Common myeloid progenitor, CD34-positive (primary cell): ENCODE data around the gene PRKN.

Experiments used
- CTCF ChIA-PET: fragments of 350-600 bp; sonication (Branson Sonifier 250); formaldehyde crosslinking; loops from one replicate; lab custom pipeline; 2021; ENCODE audit warnings: antibody characterized with exemption; lab: Charles Lee
- POLR2A ChIA-PET: fragments of 350-600 bp; sonication (Branson Sonifier 250); formaldehyde crosslinking; loops from one replicate; lab custom pipeline; 2021; ENCODE audit warnings: antibody characterized with exemption; lab: Charles Lee
- DNase-seq, 3 donors: peaks; one replicate each; pipeline versions ENCODE4 v3.0.0 to v3.0.0-alpha.2; 2013
- H3K27ac ChIP-seq, 2 experiments: 1 replicate in 1 of 2; 2 replicates in 1 of 2; pipeline ENCODE4 v1.7.0; 2013; ENCODE audit warnings: inconsistent platforms in 2 of 2, low read length in 2 of 2, mild to moderate bottlenecking in 2 of 2, low read depth in 1 of 2, moderate library complexity in 1 of 2; ENCODE audit not compliant: severe bottlenecking in 2 of 2, insufficient read depth in 1 of 2, poor library complexity in 1 of 2
- H3K27me3 ChIP-seq, 5 experiments: replicated peaks in 2 of 5; 1 replicate in 3 of 5; 2 replicates in 2 of 5; pipeline versions ENCODE4 v1.6.1 to v1.7.0; 2013; ENCODE audit warnings: low read length in 4 of 5, mild to moderate bottlenecking in 2 of 5, moderate library complexity in 2 of 5, inconsistent platforms in 1 of 5; ENCODE audit not compliant: insufficient read depth in 5 of 5, control insufficient read depth in 4 of 5
- H3K36me3 ChIP-seq, 4 experiments: 1 replicate in 2 of 4; 2 replicates in 2 of 4; pipeline versions ENCODE4 v1.6.1 to v1.7.0; 2013; ENCODE audit warnings: low read length in 3 of 4, control low read depth in 1 of 4, mild to moderate bottlenecking in 1 of 4; ENCODE audit not compliant: control insufficient read depth in 4 of 4, insufficient read depth in 4 of 4
- H3K4me1 ChIP-seq, 4 experiments: 1 replicate in 3 of 4; 2 replicates in 1 of 4; pipeline versions ENCODE4 v1.6.1 to v1.7.1; 2013; ENCODE audit warnings: low read length in 3 of 4, mild to moderate bottlenecking in 3 of 4, control low read depth in 1 of 4, inconsistent platforms in 1 of 4, moderate library complexity in 1 of 4; ENCODE audit not compliant: control insufficient read depth in 4 of 4, insufficient read depth in 4 of 4; ENCODE audit errors: control extremely low read depth in 1 of 4
- H3K4me3 ChIP-seq, 7 experiments: 1 replicate in 4 of 7; 2 replicates in 3 of 7; pipeline versions ENCODE4 v1.5.1 to v1.7.0; 2013; ENCODE audit warnings: mild to moderate bottlenecking in 7 of 7, low read length in 6 of 7, moderate library complexity in 6 of 7, inconsistent platforms in 2 of 7, low read depth in 2 of 7, control low read depth in 1 of 7; ENCODE audit not compliant: insufficient read depth in 4 of 7, control insufficient read depth in 1 of 7; ENCODE audit errors: extremely low read depth in 1 of 7
- H3K9me3 ChIP-seq, 5 experiments: 1 replicate in 4 of 5; 2 replicates in 1 of 5; pipeline versions ENCODE4 v1.6.1 to v1.7.1; 2013; ENCODE audit warnings: low read length in 4 of 5, mild to moderate bottlenecking in 2 of 5, inconsistent platforms in 1 of 5, low read depth in 1 of 5, moderate library complexity in 1 of 5; ENCODE audit not compliant: control insufficient read depth in 4 of 5, insufficient read depth in 2 of 5; ENCODE audit errors: control extremely low read depth in 1 of 5
- WGBS: methylation state at CpG from one replicate; pipeline ENCODE4 v1.1.5; 2013; ENCODE audit not compliant: insufficient coverage; 5-methylcytosine and 5-hydroxymethylcytosine counted together

The PRKN gene

GRCh38 chr6:161647234-161647633 is 1080.3 kb downstream of the PRKN start:
- Histone ChIP-seq H3K9me3 (peaks cover 0 to 6% (median 0%) of the 10 kb centered on the region in 5 experiments), H3K36me3 (no peaks in the 10 kb centered on the region), H3K4me3 (no peak overlapping the region), H3K4me1 (no peaks in the 10 kb centered on the region), H3K27me3 (no peaks in the 10 kb centered on the region), H3K27ac (no peak overlapping the region)
- CTCF ChIA-PET = interaction anchor here (0.6 kb wide), 1 partner anchor 8 kb away, joined by 3 read pairs; no protein-coding TSS in a partner anchor
- no peak for DNase-seq
- 76% methylated on average over 3 of the region's 4 CpGs for WGBS
- POLR2A ChIA-PET = no interaction called here

- no peak for DNase-seq
- no peaks in the 10 kb centered on the region for H3K27me3 ChIP-seq
- H3K27ac ChIP-seq = no peak overlapping the region
- POLR2A ChIA-PET = no interaction called here
- CTCF ChIA-PET = no interaction called here
- WGBS = 96% methylated on average over 6 of the region's 7 CpGs
- no peaks in the 10 kb centered on the region for H3K36me3 ChIP-seq
- peaks cover 0 to 3% (median under 1%) of the 10 kb centered on the region in 5 experiments for H3K9me3 ChIP-seq
- H3K4me3 ChIP-seq = no peak overlapping the region
- H3K4me1 ChIP-seq = no peaks in the 10 kb centered on the region
These were observed 1083.0 kb downstream of the PRKN start for GRCh38 chr6:161644521-161644920.

- Histone ChIP-seq H3K27me3 (no peaks in the 10 kb centered on the region), H3K4me1 (no peaks in the 10 kb centered on the region), H3K36me3 (no peaks in the 10 kb centered on the region), H3K4me3 (no peak overlapping the region), H3K9me3 (peaks cover 0 to 8% (median 4%) of the 10 kb centered on the region in 5 experiments), H3K27ac (no peak overlapping the region)
- POLR2A ChIA-PET = no interaction called here
- no peak for DNase-seq
- 100% methylated on average over 1 of the region's 1 CpG for WGBS
- CTCF ChIA-PET = no interaction called here
These were observed 1086.4 kb downstream of the PRKN start for GRCh38 chr6:161641175-161641574.

GRCh38 chr6:161639772-161640171 is 1087.8 kb downstream of the PRKN start:
- POLR2A ChIA-PET = no interaction called here
- DNase-seq = no peak
- no peak overlapping the region for H3K4me3 ChIP-seq
- no peaks in the 10 kb centered on the region for H3K36me3 ChIP-seq
- WGBS = 89% methylated on average over 1 of the region's 2 CpGs
- H3K27ac ChIP-seq = no peak overlapping the region
- no peaks in the 10 kb centered on the region for H3K4me1 ChIP-seq
- H3K9me3 ChIP-seq = peaks cover 0 to 8% (median 4%) of the 10 kb centered on the region in 5 experiments
- H3K27me3 ChIP-seq = no peaks in the 10 kb centered on the region
- CTCF ChIA-PET = no interaction called here

GRCh38 chr6:161637658-161638057 is 1089.9 kb downstream of the PRKN start:
- no peaks in the 10 kb centered on the region for H3K36me3 ChIP-seq
- no peak overlapping the region for H3K4me3 ChIP-seq
- DNase-seq = no peak
- no peak overlapping the region for H3K27ac ChIP-seq
- ChIA-PET POLR2A (no interaction called here), CTCF (no interaction called here)
- 100% methylated on average over 1 of the region's 1 CpG for WGBS
- H3K9me3 ChIP-seq = peaks cover 0 to 8% (median 4%) of the 10 kb centered on the region in 5 experiments
- no peaks in the 10 kb centered on the region for H3K27me3 ChIP-seq
- H3K4me1 ChIP-seq = no peaks in the 10 kb centered on the region

- Histone ChIP-seq H3K4me3 (no peak overlapping the region), H3K4me1 (no peaks in the 10 kb centered on the region), H3K27ac (no peak overlapping the region), H3K9me3 (peaks cover 0 to 8% (median 4%) of the 10 kb centered on the region in 5 experiments), H3K36me3 (no peaks in the 10 kb centered on the region), H3K27me3 (no peaks in the 10 kb centered on the region)
- ChIA-PET CTCF (no interaction called here), POLR2A (no interaction called here)
- 100% methylated on average over 2 of the region's 6 CpGs for WGBS
- no peak for DNase-seq
These were observed 1090.6 kb downstream of the PRKN start for GRCh38 chr6:161636882-161637430.

GRCh38 chr6:161635975-161636374 is 1091.6 kb downstream of the PRKN start:
- Histone ChIP-seq H3K4me1 (no peaks in the 10 kb centered on the region), H3K36me3 (no peaks in the 10 kb centered on the region), H3K4me3 (no peak overlapping the region), H3K27ac (no peak overlapping the region), H3K27me3 (no peaks in the 10 kb centered on the region), H3K9me3 (peaks cover 0 to 8% (median 4%) of the 10 kb centered on the region in 5 experiments)
- 94% methylated on average over 6 of the region's 6 CpGs for WGBS
- no peak for DNase-seq
- ChIA-PET POLR2A (no interaction called here), CTCF (no interaction called here)
